SH-SY5Y (cell line): ENCODE data around the gene MEMO1.

ENCODE experiments used
- GATA2 ChIP-seq: IDR thresholded peaks from 2 replicates; pipeline ENCODE4 v1.6.1; 2011; ENCODE audit warnings: mild to moderate bottlenecking, low read depth, low read length
- GATA3 ChIP-seq: IDR thresholded peaks from 2 replicates; pipeline ENCODE4 v1.6.1; 2011; ENCODE audit warnings: low read depth, mild to moderate bottlenecking, low read length, moderate library complexity

The MEMO1 gene

DNA sequence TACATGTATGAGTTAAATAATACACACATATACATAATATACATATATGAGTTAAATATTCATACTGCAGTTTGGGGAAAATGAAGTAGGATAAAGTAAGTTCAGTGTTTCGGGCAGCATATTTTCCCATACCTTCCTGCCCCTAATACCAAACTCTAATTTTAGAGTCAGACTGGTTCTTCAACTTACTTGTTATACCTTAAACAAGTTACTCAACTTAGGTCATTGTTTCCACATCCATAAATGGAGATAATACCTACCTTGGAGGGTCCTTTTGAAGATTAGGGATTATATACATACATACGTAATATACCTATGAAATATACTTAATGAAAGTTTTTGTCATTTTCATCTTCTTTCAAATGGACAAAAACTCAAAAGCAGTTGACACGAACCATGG lies 8.4 kb downstream of the MEMO1 start:
- TF ChIP-seq GATA3: no peak
- no peak for TF ChIP-seq GATA2

DNA sequence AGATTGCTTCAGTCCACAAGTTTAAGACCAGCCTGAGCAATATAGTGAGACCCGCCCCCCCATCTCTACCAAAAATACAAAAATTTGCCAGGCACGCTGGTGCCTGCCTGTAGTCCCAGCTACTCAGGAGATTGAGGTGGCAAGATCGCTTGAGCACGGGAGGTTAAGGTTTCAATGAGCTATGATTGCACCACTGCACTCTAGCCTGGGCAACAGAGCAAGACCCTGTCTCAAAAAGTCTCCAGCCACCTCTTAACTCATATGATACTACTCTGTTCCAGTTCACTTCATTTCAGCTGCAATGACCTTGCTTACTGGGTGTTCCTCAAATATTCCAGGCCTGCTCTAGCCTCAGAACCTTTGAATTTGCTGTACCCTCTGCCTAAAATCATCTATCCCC lies 11.4 kb downstream of the MEMO1 start:
- no peak for TF ChIP-seq GATA2
- no peak for TF ChIP-seq GATA3

GRCh38 chr2:31998731-31999383 lies 12.0 kb downstream of the MEMO1 start:
- TF ChIP-seq GATA3 (no peak), GATA2 (no peak)

- TF ChIP-seq GATA2 (no peak), GATA3 (no peak)
These were observed 13.2 kb downstream of the MEMO1 start for GRCh38 chr2:31997653-31998052.

- TF ChIP-seq GATA3: no peak
- no peak for TF ChIP-seq GATA2
These were observed 14.1 kb downstream of the MEMO1 start for GRCh38 chr2:31996571-31997150.

DNA sequence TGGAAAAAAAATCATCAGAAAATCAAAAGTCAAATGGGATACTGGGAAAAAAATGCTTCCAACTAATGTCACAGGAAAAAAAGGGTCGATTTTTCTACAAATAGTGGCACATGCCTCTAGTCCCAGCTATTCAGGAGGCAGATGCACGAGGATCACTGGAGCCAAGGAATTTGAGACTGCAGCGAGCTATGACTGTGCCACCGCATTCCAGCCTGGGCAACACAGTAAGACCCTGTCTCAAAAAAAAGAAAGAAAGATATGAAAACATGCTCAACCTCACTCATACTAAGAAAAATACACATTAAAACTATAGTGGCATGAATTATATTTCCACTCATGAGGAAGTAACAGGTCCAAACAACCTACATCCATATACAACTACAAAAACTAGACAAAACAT lies 17.9 kb downstream of the MEMO1 start:
- TF ChIP-seq GATA3: no peak
- TF ChIP-seq GATA2: no peak

GRCh38 chr2:31992025-31992579 lies 18.7 kb downstream of the MEMO1 start:
- TF ChIP-seq GATA3 (0 out of 2 replicates have a peak, but pooled peaks have one; percentile 22), GATA2 (peak; percentile 27; the same call in 1 of the 2 replicates)

GRCh38 chr2:31989946-31990345 lies 20.9 kb downstream of the MEMO1 start:
- no peak for TF ChIP-seq GATA2
- no peak for TF ChIP-seq GATA3

DNA sequence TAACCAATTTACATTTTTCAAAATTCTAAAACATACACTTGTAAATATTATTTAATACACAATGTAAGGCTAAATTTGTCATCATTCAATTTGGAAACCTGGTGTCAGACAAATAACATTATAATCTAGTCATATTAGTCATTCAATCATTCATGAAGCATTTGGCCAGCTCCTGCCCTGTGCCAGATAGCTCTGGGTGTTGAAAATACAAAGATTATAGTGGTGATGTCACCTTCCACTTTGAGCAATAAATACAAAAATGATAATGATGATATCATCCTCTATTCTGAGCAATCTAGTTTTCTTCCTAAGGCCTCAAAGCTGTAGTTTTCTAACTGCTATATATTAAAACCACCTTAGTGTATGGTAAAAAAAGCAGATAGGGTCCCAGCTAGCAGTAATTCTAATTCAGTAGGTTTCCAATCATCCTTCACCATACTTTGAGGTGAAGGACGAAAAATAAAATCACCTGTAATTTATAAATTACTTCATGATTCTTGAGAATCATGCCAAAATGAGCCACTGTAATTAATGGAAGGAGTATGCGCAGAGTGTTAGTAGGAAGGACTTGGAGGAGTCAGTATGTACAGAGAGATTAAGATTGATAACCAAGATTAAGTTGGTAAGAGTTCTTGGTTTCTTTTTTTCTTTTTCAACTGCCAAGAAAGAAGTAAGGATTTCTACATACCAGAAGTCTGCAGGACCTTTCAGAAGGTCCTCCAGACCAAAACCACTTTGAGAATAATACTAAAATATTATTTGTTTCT lies 23.2 kb downstream of the MEMO1 start:
- TF ChIP-seq GATA2 (no peak), GATA3 (no peak)

- TF ChIP-seq GATA2 (no peak), GATA3 (no peak)
These were observed 23.9 kb downstream of the MEMO1 start for GRCh38 chr2:31986906-31987305.

DNA sequence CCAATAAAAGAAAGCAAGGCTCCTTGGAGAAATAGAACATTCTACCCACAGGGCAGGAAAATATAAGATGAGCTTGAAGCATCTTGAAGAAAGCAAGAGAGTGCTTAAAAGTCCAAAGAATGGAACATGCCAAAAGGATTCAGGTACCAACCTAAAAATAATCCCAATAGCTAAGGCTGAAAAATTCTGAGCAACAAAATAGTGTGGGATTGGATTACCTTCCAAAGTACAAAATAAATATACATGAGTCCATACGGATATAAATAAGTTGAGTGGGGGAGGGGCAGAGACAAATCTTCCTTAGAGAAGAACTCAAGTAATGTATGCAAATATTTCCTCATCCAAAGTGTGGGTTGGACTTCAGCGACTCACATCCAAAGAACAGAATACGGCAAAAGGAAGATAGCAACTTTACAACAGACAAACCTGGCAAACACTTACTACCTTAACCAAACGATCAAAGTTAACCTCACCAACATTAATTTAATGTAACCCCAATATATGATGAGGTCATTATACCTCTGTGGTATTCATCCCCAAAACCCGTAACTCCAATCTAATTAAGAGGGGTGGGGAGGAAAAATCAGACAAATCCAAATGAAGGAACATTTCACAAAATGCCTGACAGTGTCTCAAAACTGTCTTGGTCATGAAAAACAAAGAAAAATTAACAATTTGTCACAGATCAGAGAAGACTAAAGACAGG lies 26.9 kb downstream of the MEMO1 start:
- no peak for TF ChIP-seq GATA3

- TF ChIP-seq GATA3 (no peak), GATA2 (no peak)
These were observed 30.0 kb downstream of the MEMO1 start for GRCh38 chr2:31980674-31981356.

DNA sequence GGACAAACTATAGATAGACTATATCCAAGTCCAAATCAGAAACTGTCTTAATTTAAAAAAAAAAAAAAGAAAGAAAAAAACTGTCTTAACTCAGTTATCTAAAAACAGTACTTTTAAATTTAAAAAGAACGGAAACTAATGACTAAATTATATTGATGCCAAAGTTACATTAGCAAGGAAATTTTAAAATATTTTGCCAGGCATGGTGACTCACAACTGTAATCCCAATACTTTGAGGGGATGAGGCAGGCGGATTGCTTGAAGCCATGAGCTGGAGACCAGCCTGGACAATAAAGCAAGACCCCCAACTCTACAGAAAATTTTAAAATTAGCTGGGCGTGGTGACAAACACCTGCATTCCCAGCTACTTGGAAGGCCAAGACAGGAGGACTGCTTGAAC lies 30.9 kb downstream of the MEMO1 start:
- TF ChIP-seq GATA3 (no peak), GATA2 (no peak)
